Measurements from ENCODE around the gene ALG9. TPM values are rescaled to one million over a fixed set of nuclear protein-coding genes. Genes with fewer than 3 reads are reported as not detected.

ALG9 gene
- total and polyA plus RNA-seq, 2 donors (not counting 3 experiments of a cell fraction or from before 2014, with no cell fraction given), result 29.1 to 29.4 TPM

GRCh38 chr11:111737444-111738210 lies 133.8 kb downstream of the ALG9 start:
- ChIA-PET POLR2A (interaction anchor here (0.5 kb wide), 1 partner anchor 31 kb away, joined by 8 read pairs; no protein-coding TSS in a partner anchor), CTCF (interaction anchor here (1.1 to 3.2 kb wide), 4 partner anchors 20 to 133 kb away, joined by 3 to 11 read pairs (median 4); partner anchors contain the start of gene PPP2R1B)
- H2AFZ ChIP-seq (ENCODE audit: low read depth, low read length), result no peak overlapping the region

GRCh38 chr11:111736621-111737443 lies 134.5 kb downstream of the ALG9 start:
- no peak for DNase-seq (ENCODE audit: low read depth, low spot score)
- TF ChIP-seq JUN (IDR thresholded peaks at IDR 0.05; ENCODE audit: borderline replicate concordance, insufficient read depth, insufficient read length, low read depth) (no peak), MAX (IDR thresholded peaks at IDR 0.05; ENCODE audit: insufficient read depth, insufficient read length) (no peak), FOS (IDR thresholded peaks at IDR 0.05; ENCODE audit: borderline replicate concordance, insufficient read depth, low read length) (no peak), POLR2A (IDR thresholded peaks at IDR 0.05; ENCODE audit: low read depth, low read length) (no peak), EZH2 (IDR thresholded peaks at IDR 0.05; ENCODE audit: borderline replicate concordance, low read depth, low read length, severe bottlenecking) (no peak), CTCF (IDR thresholded peaks at IDR 0.05; ENCODE audit: extremely low read depth in 1 of 2, insufficient read depth in 1 of 2, low read depth in 1 of 2, low read length in 2 of 2) (no peak), POLR2AphosphoS5 (IDR thresholded peaks at IDR 0.05; ENCODE audit: insufficient read depth, low read depth, low read length) (no peak), MYC (IDR thresholded peaks at IDR 0.05; ENCODE audit: low read depth, low read length) (no peak), GATA2 (IDR thresholded peaks at IDR 0.05; ENCODE audit: insufficient read depth, insufficient read length, low read depth, low read length) (no peak)
- H3K27ac ChIP-seq (ENCODE audit: insufficient read depth, low read depth, low read length), result peak overlapping the region; percentile 85
- no peak overlapping the region for H2AFZ ChIP-seq (ENCODE audit: low read depth, low read length)
- intact Hi-C loops (cut with micrococcal nuclease), result no loop called here
- H3K4me1 ChIP-seq (ENCODE audit: control insufficient read depth, extremely low read depth, insufficient read depth, low read length), result peaks cover 59% of the 10 kb centered on the region
- H3K36me3 ChIP-seq (ENCODE audit: control insufficient read depth in 2 of 2, extremely low read depth in 1 of 2, insufficient read depth in 2 of 2, low read length in 2 of 2), result peaks cover 2 to 5% of the 10 kb centered on the region in 2 experiments
- no peaks in the 10 kb centered on the region for H3K9me1 ChIP-seq (replicated peaks; ENCODE audit: control insufficient read depth, extremely low read depth, insufficient read depth, low read length)
- FAIRE-seq, result no peak
- H3K9ac ChIP-seq (replicated peaks; ENCODE audit: extremely low read depth, insufficient read depth, low read length), result peak overlapping the region; percentile 72
- no peak overlapping the region for H3K4me3 ChIP-seq (replicated peaks in 1 of 3; ENCODE audit: insufficient read depth in 1 of 3, low read depth in 1 of 3, low read length in 3 of 3)
- dilution Hi-C loops (cut with MboI; ENCODE audit: extremely low pct_ligation_motif_present, low sequenced_read_pairs), result no loop called here
- H3K79me2 ChIP-seq (ENCODE audit: control insufficient read depth, insufficient read depth, low read length), result no peaks in the 10 kb centered on the region
- H3K4me2 ChIP-seq (ENCODE audit: insufficient read depth, low read length), result no peak overlapping the region
- no peaks in the 10 kb centered on the region for H4K20me1 ChIP-seq (replicated peaks; ENCODE audit: control insufficient read depth, extremely low read depth, insufficient read depth, low read length)
- BruUV-seq (replicated peaks), result no TSS peak
- POLR2A ChIA-PET, result no interaction called here
- CTCF ChIA-PET, result interaction anchor here (1.8 to 3.2 kb wide), 2 partner anchors 30 to 40 kb away, joined by 4 to 11 read pairs; partner anchors contain the start of gene PPP2R1B
- no peaks in the 10 kb centered on the region for H3K27me3 ChIP-seq (ENCODE audit: control insufficient read depth in 2 of 2, insufficient read depth in 2 of 2, low read length in 2 of 2)
- no peaks in the 10 kb centered on the region for H3K9me3 ChIP-seq (replicated peaks; ENCODE audit: control insufficient read depth, insufficient read depth, low read length)

More at GRCh38 chr11:111737444-111738210, 133.8 kb downstream of the ALG9 start:
- H3K27ac ChIP-seq (ENCODE audit: insufficient read depth, low read depth, low read length), result peak overlapping the region; percentile 54
- H3K4me3 ChIP-seq (replicated peaks in 1 of 3; ENCODE audit: insufficient read depth in 1 of 3, low read depth in 1 of 3, low read length in 3 of 3), result no peak overlapping the region
- peak; percentile 44 for FAIRE-seq
- DNase-seq (ENCODE audit: low read depth, low spot score), result peak; percentile 66
- no peaks in the 10 kb centered on the region for H3K79me2 ChIP-seq (ENCODE audit: control insufficient read depth, insufficient read depth, low read length)
- H3K9me3 ChIP-seq (replicated peaks; ENCODE audit: control insufficient read depth, insufficient read depth, low read length), result no peaks in the 10 kb centered on the region
- dilution Hi-C loops (cut with MboI; ENCODE audit: extremely low pct_ligation_motif_present, low sequenced_read_pairs), result no loop called here
- H4K20me1 ChIP-seq (replicated peaks; ENCODE audit: control insufficient read depth, extremely low read depth, insufficient read depth, low read length), result no peaks in the 10 kb centered on the region
- TSS peak; percentile 12 for BruUV-seq (replicated peaks)
- peak overlapping the region; percentile 12 for H3K4me2 ChIP-seq (ENCODE audit: insufficient read depth, low read length)
- H3K9ac ChIP-seq (replicated peaks; ENCODE audit: extremely low read depth, insufficient read depth, low read length), result no peak overlapping the region
- H3K9me1 ChIP-seq (replicated peaks; ENCODE audit: control insufficient read depth, extremely low read depth, insufficient read depth, low read length), result no peaks in the 10 kb centered on the region
- H3K36me3 ChIP-seq (ENCODE audit: control insufficient read depth in 2 of 2, extremely low read depth in 1 of 2, insufficient read depth in 2 of 2, low read length in 2 of 2), result peaks cover 2 to 6% of the 10 kb centered on the region in 2 experiments
- no peaks in the 10 kb centered on the region for H3K27me3 ChIP-seq (ENCODE audit: control insufficient read depth in 2 of 2, insufficient read depth in 2 of 2, low read length in 2 of 2)
- intact Hi-C loops (cut with micrococcal nuclease), result no loop called here
- TF ChIP-seq FOS (IDR thresholded peaks at IDR 0.05; ENCODE audit: borderline replicate concordance, insufficient read depth, low read length) (peak; percentile 7), JUN (IDR thresholded peaks at IDR 0.05; ENCODE audit: borderline replicate concordance, insufficient read depth, insufficient read length, low read depth) (no peak)
- H3K4me1 ChIP-seq (ENCODE audit: control insufficient read depth, extremely low read depth, insufficient read depth, low read length), result peaks cover 57% of the 10 kb centered on the region

Data from endothelial cell of umbilical vein (primary cell).